Astrocyte (in vitro differentiated cells and primary cell): ENCODE data around the gene CPNE7. TPM values are rescaled to one million over a fixed set of nuclear protein-coding genes. Genes with fewer than 3 reads are reported as not detected.
A peak's percentile ranks its signal among the peaks of the same experiment; 100 is the strongest.

Experiments
- DNase-seq: peaks from one replicate; pipeline ENCODE4 v3.0.0-alpha.2; 2010; ENCODE audit warnings: low read depth
- FAIRE-seq: peaks from 2 replicates; lab custom pipeline; 2011; peaks lifted over from hg19 to GRCh38; lab: Jason Lieb, UNC
- H2AFZ ChIP-seq: 2 replicates; pipeline ENCODE4 v1.6.0; 2012; ENCODE audit warnings: low read depth, low read length, inconsistent platforms
- H3K27ac ChIP-seq: 2 replicates; pipeline ENCODE4 v1.5.1; 2011; ENCODE audit warnings: low read depth, low read length, inconsistent platforms
- H3K27me3 ChIP-seq: 2 replicates; pipeline ENCODE4 v1.6.0; 2011; ENCODE audit warnings: low read length, inconsistent platforms; ENCODE audit not compliant: insufficient read depth
- H3K36me3 ChIP-seq: 2 replicates; pipeline ENCODE4 v1.5.1; 2011; ENCODE audit warnings: low read length, inconsistent platforms; ENCODE audit not compliant: insufficient read depth
- H3K4me1 ChIP-seq: 2 replicates; pipeline ENCODE4 v1.5.1; 2011; ENCODE audit warnings: low read length, inconsistent platforms; ENCODE audit not compliant: insufficient read depth
- H3K4me2 ChIP-seq: 2 replicates; pipeline ENCODE4 v1.6.0; 2012; ENCODE audit warnings: low read length, inconsistent platforms
- H3K4me3 ChIP-seq: 2 replicates; pipeline ENCODE4 v1.5.1; 2011; ENCODE audit warnings: low read depth, mild to moderate bottlenecking, low read length, inconsistent platforms; ENCODE audit not compliant: insufficient read depth
- H3K79me2 ChIP-seq: 2 replicates; pipeline ENCODE4 v1.6.0; 2012; ENCODE audit warnings: mild to moderate bottlenecking, low read length, inconsistent platforms; ENCODE audit not compliant: insufficient read depth
- H3K9ac ChIP-seq: 2 replicates; pipeline ENCODE4 v1.6.0; 2012; ENCODE audit warnings: mild to moderate bottlenecking, low read length, inconsistent platforms
- H3K9me3 ChIP-seq: 2 replicates; pipeline ENCODE4 v1.5.1; 2012; ENCODE audit warnings: low read depth, mild to moderate bottlenecking, low read length, inconsistent platforms; ENCODE audit not compliant: insufficient read depth
- H4K20me1 ChIP-seq: 2 replicates; pipeline ENCODE4 v1.6.0; 2012; ENCODE audit warnings: low read length, inconsistent platforms; ENCODE audit not compliant: insufficient read depth
- H3K27ac Mint-ChIP-seq: one replicate; pipeline ENCODE4 v1.8.0; 2021; ENCODE audit warnings: mild to moderate bottlenecking, mixed read lengths; ENCODE audit not compliant: unreplicated experiment
- H3K27me3 Mint-ChIP-seq: one replicate; pipeline ENCODE4 v1.8.0; 2021; ENCODE audit warnings: low read depth, mixed read lengths; ENCODE audit not compliant: unreplicated experiment
- H3K36me3 Mint-ChIP-seq: one replicate; pipeline ENCODE4 v1.8.0; 2021; ENCODE audit warnings: low read depth, mixed read lengths; ENCODE audit not compliant: unreplicated experiment
- H3K4me1 Mint-ChIP-seq: one replicate; pipeline ENCODE4 v1.8.0; 2021; ENCODE audit warnings: low read depth, mixed read lengths; ENCODE audit not compliant: unreplicated experiment
- H3K4me3 Mint-ChIP-seq: one replicate; pipeline ENCODE4 v1.8.0; 2021; ENCODE audit warnings: mild to moderate bottlenecking, moderate library complexity, mixed read lengths; ENCODE audit not compliant: unreplicated experiment
- H3K9me3 Mint-ChIP-seq: one replicate; pipeline ENCODE4 v1.8.0; 2021; ENCODE audit warnings: mild to moderate bottlenecking, mixed read lengths; ENCODE audit not compliant: unreplicated experiment
- CTCF ChIP-seq: IDR thresholded peaks from 2 replicates; pipeline ENCODE4 v1.5.1; 2011; ENCODE audit warnings: low read depth, mild to moderate bottlenecking, inconsistent platforms, low read length, moderate library complexity; ENCODE audit not compliant: insufficient read depth
- EZH2 ChIP-seq: IDR thresholded peaks from 2 replicates; pipeline ENCODE4 v1.6.1; 2012; ENCODE audit warnings: mild to moderate bottlenecking, low read length, inconsistent platforms; ENCODE audit not compliant: insufficient read depth
- total RNA-seq: library from RNA; stranded (reverse); gene quantifications from 2 replicates; pipeline ENCODE4 v1.2.1, GENCODE V29; 2021

Gene CPNE7
- total RNA-seq, 1 donor from 2014 or later: 7.5 TPM

GRCh38 chr16:89641458-89642119 is 66.0 kb downstream of the CPNE7 start:
- H3K27ac ChIP-seq: no peak overlapping the region
- peaks cover 3% of the 10 kb centered on the region for H3K4me1 ChIP-seq
- no peaks in the 10 kb centered on the region for H3K27me3 ChIP-seq
- H3K4me1 Mint-ChIP-seq: peaks cover 8% of the 10 kb centered on the region
- H3K27me3 Mint-ChIP-seq: peaks cover 6% of the 10 kb centered on the region
- no peaks in the 10 kb centered on the region for H3K36me3 ChIP-seq
- H3K27ac Mint-ChIP-seq: no peak overlapping the region
- H3K4me3 Mint-ChIP-seq: no peak overlapping the region
- H3K79me2 ChIP-seq: no peaks in the 10 kb centered on the region
- TF ChIP-seq EZH2: no peak
- no peak for TF ChIP-seq CTCF
- FAIRE-seq (no peak), DNase-seq (no peak)
- H4K20me1 ChIP-seq: peaks cover 10% of the 10 kb centered on the region
- no peak overlapping the region for H3K4me3 ChIP-seq
- no peak overlapping the region for H2AFZ ChIP-seq
- H3K36me3 Mint-ChIP-seq: peaks cover 6% of the 10 kb centered on the region
- no peak overlapping the region for H3K9ac ChIP-seq
- no peaks in the 10 kb centered on the region for H3K9me3 ChIP-seq
- H3K9me3 Mint-ChIP-seq: no peaks in the 10 kb centered on the region
- peak overlapping the region; percentile 87 for H3K4me2 ChIP-seq

DNA sequence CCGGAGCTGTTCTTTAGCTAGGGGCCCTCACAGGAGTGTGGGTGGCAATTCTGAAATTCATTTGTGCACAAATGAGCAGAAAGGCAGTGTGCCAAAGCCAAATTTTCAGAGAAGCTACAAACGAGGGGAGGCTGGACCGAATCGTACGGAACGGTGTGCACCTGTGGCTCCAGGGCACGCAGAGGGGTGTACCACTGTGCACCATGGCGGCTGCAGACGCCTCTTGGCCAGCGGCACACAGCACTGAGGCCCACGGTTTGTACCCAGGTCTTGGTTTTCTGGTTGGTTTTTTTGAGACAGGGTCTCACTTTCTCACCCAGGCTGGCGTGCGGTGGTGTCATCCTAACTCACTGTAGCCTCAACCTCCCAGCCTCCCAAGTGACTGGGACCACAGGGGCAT is 67.0 kb downstream of the CPNE7 start:
- Histone ChIP-seq H3K9ac (no peak overlapping the region), H3K4me1 (no peaks in the 10 kb centered on the region), H3K4me2 (no peak overlapping the region), H3K27me3 (no peaks in the 10 kb centered on the region), H3K79me2 (peaks cover 5% of the 10 kb centered on the region), H3K36me3 (no peaks in the 10 kb centered on the region), H4K20me1 (peaks cover 15% of the 10 kb centered on the region), H3K27ac (no peak overlapping the region), H2AFZ (no peak overlapping the region), H3K4me3 (no peak overlapping the region), H3K9me3 (no peaks in the 10 kb centered on the region)
- TF ChIP-seq CTCF: no peak
- no peak for TF ChIP-seq EZH2
- no peaks in the 10 kb centered on the region for H3K9me3 Mint-ChIP-seq
- no peak overlapping the region for H3K4me3 Mint-ChIP-seq
- peaks cover 8% of the 10 kb centered on the region for H3K4me1 Mint-ChIP-seq
- H3K36me3 Mint-ChIP-seq: peaks cover 9% of the 10 kb centered on the region
- H3K27me3 Mint-ChIP-seq: peaks cover 6% of the 10 kb centered on the region
- DNase-seq (no peak), FAIRE-seq (no peak)
- H3K27ac Mint-ChIP-seq: no peak overlapping the region

DNA sequence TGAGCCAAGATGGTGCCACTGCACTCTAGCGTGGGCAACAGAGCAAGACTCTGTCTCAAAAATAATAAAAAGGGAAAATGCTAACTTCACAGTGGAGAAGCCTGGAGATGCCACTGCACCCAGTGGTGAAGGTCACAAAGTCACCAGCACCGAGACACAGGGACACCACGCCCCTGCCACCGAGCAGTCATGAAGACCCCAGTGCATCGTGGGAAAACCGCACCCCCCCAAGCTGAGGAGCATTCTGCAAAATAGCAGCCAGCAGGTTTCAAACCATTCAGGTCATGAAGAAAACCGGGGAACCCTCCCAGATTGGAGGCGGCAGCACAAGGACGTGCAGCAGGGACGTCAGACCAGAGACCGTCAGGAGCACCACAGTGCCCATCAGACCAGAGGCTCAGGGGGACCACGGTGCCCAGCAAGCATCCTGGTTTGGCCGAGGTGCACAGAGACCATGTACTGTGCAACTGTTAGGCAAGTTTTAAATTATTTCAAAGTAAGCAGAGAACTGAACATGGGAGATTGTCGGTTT is 68.3 kb downstream of the CPNE7 start:
- Mint-ChIP-seq H3K4me3 (no peak overlapping the region), H3K27me3 (peaks cover 6% of the 10 kb centered on the region), H3K27ac (peak overlapping the region; percentile 34), H3K9me3 (no peaks in the 10 kb centered on the region), H3K36me3 (peaks cover 9% of the 10 kb centered on the region), H3K4me1 (peaks cover 8% of the 10 kb centered on the region)
- H2AFZ ChIP-seq: no peak overlapping the region
- H3K4me2 ChIP-seq: no peak overlapping the region
- no peaks in the 10 kb centered on the region for H3K27me3 ChIP-seq
- no peak for TF ChIP-seq CTCF
- no peak for TF ChIP-seq EZH2
- no peak for FAIRE-seq
- no peaks in the 10 kb centered on the region for H3K4me1 ChIP-seq
- H3K4me3 ChIP-seq: no peak overlapping the region
- H3K79me2 ChIP-seq: peaks cover 5% of the 10 kb centered on the region
- H3K27ac ChIP-seq: no peak overlapping the region
- H3K36me3 ChIP-seq: no peaks in the 10 kb centered on the region
- no peak overlapping the region for H3K9ac ChIP-seq
- no peak for DNase-seq
- H4K20me1 ChIP-seq: peaks cover 15% of the 10 kb centered on the region
- H3K9me3 ChIP-seq: no peaks in the 10 kb centered on the region
